Measurements from ENCODE around the gene COL5A2.

GRCh38 chr2:189222468-189223105 is 43.0 kb upstream of the COL5A2 start:
- TF ChIP-seq CREB1 (IDR thresholded peaks at IDR 0.05; ENCODE audit: low read depth) (no peak), GABPA (IDR thresholded peaks at IDR 0.05; ENCODE audit: low read depth) (no peak), POLR2AphosphoS5 (IDR thresholded peaks at IDR 0.05; ENCODE audit: low read length) (no peak), CTCF (IDR thresholded peaks at IDR 0.05 in 2 of 3, conservative IDR thresholded peaks at IDR 0.05 in 1 of 3; ENCODE audit: control insufficient read depth in 2 of 3, extremely low read depth in 1 of 3, insufficient read depth in 1 of 3, low read depth in 3 of 3, low read length in 3 of 3) (no peak), SPI1 (IDR thresholded peaks at IDR 0.05; ENCODE audit: borderline replicate concordance, insufficient read depth, low read depth, low read length) (no peak), ESRRA (IDR thresholded peaks at IDR 0.05; ENCODE audit: low read length) (no peak)

Data from GM12878 (cell line).